Naive thymus-derived CD4-positive, alpha-beta T cell (primary cell): ENCODE data around the gene OVOL1. TPM values are rescaled to one million over a fixed set of nuclear protein-coding genes. Genes with fewer than 3 reads are reported as not detected.
"Not testable (repeated sequence)": the region's sequence is repeated elsewhere in the genome, so short reads cannot be mapped to it uniquely, and the experiment has no call there.

Source experiments
- ATAC-seq: fragments of 150-1000 bp; cut with Tn5 transposase; 2 replicates; pipeline ENCODE4 v1.10.0; 2021; ENCODE audit warnings: mild to moderate bottlenecking, moderate library complexity
- CTCF ChIA-PET: fragments of 350-600 bp; sonication (Branson Sonifier 250); formaldehyde crosslinking; loops from one replicate; lab custom pipeline; 2021; ENCODE audit warnings: antibody characterized with exemption; lab: Charles Lee
- POLR2A ChIA-PET: fragments of 350-600 bp; sonication (Branson Sonifier 250); formaldehyde crosslinking; loops from one replicate; lab custom pipeline; 2021; ENCODE audit warnings: antibody characterized with exemption, inconsistent platforms; lab: Charles Lee
- DNase-seq, 9 donors: peaks; one replicate each; pipeline versions ENCODE4 v3.0.0 to v3.0.0-alpha.2; 2020 to 2022; ENCODE audit warnings: mixed read lengths in 1 of 9
- H3K27ac ChIP-seq: one replicate; pipeline ENCODE4 v1.7.0; 2013; ENCODE audit warnings: mild to moderate bottlenecking, low read depth, low read length, moderate library complexity
- H3K27me3 ChIP-seq, 2 donors: one replicate each; pipeline ENCODE4 v1.7.0; 2013; ENCODE audit warnings: low read length in 2 of 2, mild to moderate bottlenecking in 2 of 2, moderate library complexity in 2 of 2; ENCODE audit not compliant: control insufficient read depth in 2 of 2, insufficient read depth in 2 of 2
- H3K36me3 ChIP-seq, 3 experiments: 1 replicate in 2 of 3; 2 replicates in 1 of 3; pipeline ENCODE4 v1.7.0; 2013; ENCODE audit warnings: low read length in 3 of 3, mild to moderate bottlenecking in 3 of 3, moderate library complexity in 1 of 3; ENCODE audit not compliant: insufficient read depth in 3 of 3, control insufficient read depth in 2 of 3
- H3K4me1 ChIP-seq, 2 donors: one replicate each; pipeline ENCODE4 v1.7.0; 2013; ENCODE audit warnings: low read length in 2 of 2, mild to moderate bottlenecking in 2 of 2, moderate library complexity in 1 of 2; ENCODE audit not compliant: control insufficient read depth in 2 of 2, insufficient read depth in 2 of 2
- H3K4me3 ChIP-seq: 2 replicates; pipeline ENCODE4 v1.7.0; 2013; ENCODE audit warnings: mild to moderate bottlenecking, low read length
- H3K9me3 ChIP-seq, 3 experiments: 1 replicate in 2 of 3; 2 replicates in 1 of 3; pipeline ENCODE4 v1.7.0; 2013; ENCODE audit warnings: low read length in 3 of 3; ENCODE audit not compliant: control insufficient read depth in 2 of 3
- H3K27ac Mint-ChIP-seq, 9 donors: one replicate each; pipeline ENCODE4 v1.8.0; 2020 to 2022; ENCODE audit warnings: mixed read lengths in 9 of 9, mild to moderate bottlenecking in 8 of 9, moderate library complexity in 5 of 9, inconsistent platforms in 2 of 9
- H3K27me3 Mint-ChIP-seq, 5 donors: one replicate each; pipeline ENCODE4 v1.8.0; 2021 to 2022; ENCODE audit warnings: mixed read lengths in 5 of 5, mild to moderate bottlenecking in 1 of 5
- H3K36me3 Mint-ChIP-seq, 5 donors: one replicate each; pipeline ENCODE4 v1.8.0; 2020 to 2022; ENCODE audit warnings: mixed read lengths in 5 of 5, mild to moderate bottlenecking in 3 of 5, inconsistent platforms in 1 of 5
- H3K4me1 Mint-ChIP-seq, 7 donors: one replicate each; pipeline ENCODE4 v1.8.0; 2020 to 2022; ENCODE audit warnings: mixed read lengths in 7 of 7, mild to moderate bottlenecking in 3 of 7, inconsistent platforms in 1 of 7
- H3K4me3 Mint-ChIP-seq, 10 donors: one replicate each; pipeline ENCODE4 v1.8.0; 2020 to 2022; ENCODE audit warnings: mild to moderate bottlenecking in 10 of 10, mixed read lengths in 10 of 10, moderate library complexity in 6 of 10, inconsistent platforms in 2 of 10
- H3K9me3 Mint-ChIP-seq, 11 donors: one replicate each; pipeline ENCODE4 v1.8.0; 2020 to 2022; ENCODE audit warnings: mixed read lengths in 11 of 11, mild to moderate bottlenecking in 4 of 11, inconsistent platforms in 1 of 11, moderate library complexity in 1 of 11
- intact Hi-C, 2 donors: fragments of 100-400 bp; cut with micrococcal nuclease; formaldehyde crosslinking; loops; one replicate each; pipeline ENCODE4 v1.15.1; 2023
- polyA plus RNA-seq, 2 donors: library from polyadenylated mRNA; unstranded; fragments of 300-500 nt; fragmentation: Illumina TruSeq; gene quantifications; one replicate each; pipeline ENCODE4 v1.2.3, GENCODE V29; 2021
- total RNA-seq, 6 experiments: library from RNA in 5 of 6; stranded (reverse) in 5 of 6; gene quantifications; 1 replicate in 5 of 6; 2 replicates in 1 of 6; pipeline ENCODE4 v1.2.3 and lab custom pipeline; 2021 to 2026

Gene OVOL1
- total and polyA plus RNA-seq, 7 experiments from 2014 or later, result not detected

DNA sequence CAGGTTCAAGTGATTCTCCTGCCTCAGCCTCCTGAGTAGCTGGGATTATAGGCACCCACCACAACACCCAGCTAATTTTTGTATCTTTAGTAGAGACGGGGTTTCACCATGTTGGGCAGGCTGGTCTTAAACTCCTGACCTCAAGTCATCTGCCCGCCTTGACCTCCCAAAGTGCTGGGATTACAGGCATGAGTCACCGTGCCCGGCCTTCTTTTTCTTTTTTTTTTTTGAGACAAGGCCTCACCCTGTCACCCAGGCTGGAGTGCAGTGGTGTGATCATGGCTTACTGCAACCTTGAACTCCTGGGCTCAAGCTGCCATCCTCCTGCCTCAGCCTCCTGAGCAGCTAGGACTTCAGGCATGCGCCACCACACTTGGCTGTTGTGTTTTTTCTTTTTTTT lies 19.1 kb upstream of the OVOL1 start:
- H3K4me1 ChIP-seq, H3K36me3 ChIP-seq, H3K27me3 ChIP-seq, H3K9me3 Mint-ChIP-seq, H3K9me3 ChIP-seq, H3K36me3 Mint-ChIP-seq, H3K4me3 Mint-ChIP-seq, intact Hi-C loops, H3K27ac ChIP-seq, H3K27ac Mint-ChIP-seq, DNase-seq, H3K4me3 ChIP-seq, H3K27me3 Mint-ChIP-seq: not testable (repeated sequence)
- ChIA-PET POLR2A (interaction anchor here (0.6 kb wide), 1 partner anchor 40 kb away, joined by 3 read pairs; no protein-coding TSS in a partner anchor), CTCF (interaction anchor here (0.7 to 0.8 kb wide), 2 partner anchors 39 to 56 kb away, joined by 3 read pairs; no protein-coding TSS in a partner anchor)
- ATAC-seq, result peak; percentile 44
- peaks cover 4 to 13% (median 6%) of the 10 kb centered on the region in 7 donors for H3K4me1 Mint-ChIP-seq

DNA sequence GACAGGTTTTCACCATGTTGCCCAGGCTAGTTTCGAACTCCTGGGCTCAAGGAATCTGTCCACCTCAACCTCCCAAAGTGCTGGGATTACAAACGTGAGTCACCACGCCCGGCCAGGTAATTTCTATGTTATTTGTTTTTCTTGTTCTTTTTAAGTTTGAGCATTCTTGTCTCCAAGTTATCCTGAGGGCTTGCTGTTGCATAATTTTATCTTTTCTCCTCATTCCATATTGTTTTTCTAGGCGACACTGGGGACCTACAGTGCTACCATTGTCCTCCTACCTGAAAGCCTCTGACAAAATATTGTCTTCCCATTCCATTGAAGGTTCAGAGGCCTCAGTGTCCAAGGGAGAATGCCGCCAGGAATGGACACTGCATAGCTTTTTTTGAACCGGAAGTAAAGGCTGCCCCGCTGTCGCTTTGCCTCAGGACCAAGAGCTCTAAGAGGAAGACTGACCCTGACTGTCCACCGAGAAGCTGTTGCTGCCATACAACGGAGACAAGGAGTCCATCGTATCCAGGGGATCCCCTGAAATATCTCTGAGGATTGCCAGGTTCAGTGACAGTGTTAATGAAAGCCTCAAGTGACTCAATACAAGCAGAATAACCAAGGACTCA lies 15.8 kb upstream of the OVOL1 start:
- H3K27me3 Mint-ChIP-seq, result no peaks in the 10 kb centered on the region
- H3K4me3 Mint-ChIP-seq, result no peak overlapping the region
- Histone ChIP-seq H3K4me1 (no peaks in the 10 kb centered on the region), H3K9me3 (no peaks in the 10 kb centered on the region), H3K27me3 (no peaks in the 10 kb centered on the region), H3K27ac (no peak overlapping the region), H3K4me3 (no peak overlapping the region), H3K36me3 (no peaks in the 10 kb centered on the region)
- no peak for ATAC-seq
- CTCF ChIA-PET, result interaction anchor here (0.6 to 2.5 kb wide), 10 partner anchors 9 to 145 kb away, joined by 3 to 21 read pairs (median 3); partner anchors contain the start of genes KAT5 and OVOL1
- POLR2A ChIA-PET, result interaction anchor here (0.9 to 1.8 kb wide), 4 partner anchors 9 to 128 kb away, joined by 3 to 9 read pairs (median 4); partner anchors contain the start of gene KAT5
- H3K27ac Mint-ChIP-seq, result peak overlapping the region in 1 of 9 donors; percentile 39
- H3K4me1 Mint-ChIP-seq, result peaks cover 4 to 13% (median 8%) of the 10 kb centered on the region in 7 donors
- DNase-seq, result no peak
- no peaks in the 10 kb centered on the region for H3K9me3 Mint-ChIP-seq
- peaks cover 0 to 4% (median 0%) of the 10 kb centered on the region in 5 donors for H3K36me3 Mint-ChIP-seq
- intact Hi-C loops, result loop anchor here in 1 of 2 donors (1.0 to 2.0 kb wide), 2 partner anchors 60 to 144 kb away; no protein-coding TSS in a partner anchor

GRCh38 chr11:65771589-65772112 lies 15.2 kb upstream of the OVOL1 start:
- Mint-ChIP-seq H3K4me1 (peaks cover 5 to 14% (median 11%) of the 10 kb centered on the region in 7 donors), H3K27ac (no peak overlapping the region), H3K9me3 (no peaks in the 10 kb centered on the region), H3K4me3 (no peak overlapping the region), H3K27me3 (no peaks in the 10 kb centered on the region), H3K36me3 (peaks cover 0 to 4% (median 0%) of the 10 kb centered on the region in 5 donors)
- no peak overlapping the region for H3K4me3 ChIP-seq
- no peaks in the 10 kb centered on the region for H3K9me3 ChIP-seq
- peaks cover 0 to 3% (median 0%) of the 10 kb centered on the region in 3 experiments for H3K36me3 ChIP-seq
- intact Hi-C loops, result loop anchor here in 1 of 2 donors (2.0 kb wide), 1 partner anchor 145 kb away; no protein-coding TSS in a partner anchor
- no peaks in the 10 kb centered on the region for H3K27me3 ChIP-seq
- ChIA-PET POLR2A (interaction anchor here (1.1 kb wide), 1 partner anchor 129 kb away, joined by 3 read pairs; no protein-coding TSS in a partner anchor), CTCF (interaction anchor here (0.7 to 2.5 kb wide), 4 partner anchors 8 to 77 kb away, joined by 3 to 21 read pairs (median 3); no protein-coding TSS in a partner anchor)
- DNase-seq (no peak), ATAC-seq (no peak)
- no peak overlapping the region for H3K27ac ChIP-seq
- H3K4me1 ChIP-seq, result no peaks in the 10 kb centered on the region

- Mint-ChIP-seq H3K9me3 (no peaks in the 10 kb centered on the region), H3K4me1 (peaks cover 11 to 20% (median 14%) of the 10 kb centered on the region in 7 donors), H3K27ac (no peak overlapping the region), H3K4me3 (no peak overlapping the region), H3K27me3 (no peaks in the 10 kb centered on the region), H3K36me3 (peaks cover 0 to 4% (median 0%) of the 10 kb centered on the region in 5 donors)
- Histone ChIP-seq H3K27me3 (no peaks in the 10 kb centered on the region), H3K4me3 (no peak overlapping the region), H3K36me3 (peaks cover 0 to 22% (median 0%) of the 10 kb centered on the region in 3 experiments), H3K4me1 (peaks cover 0 to under 1% of the 10 kb centered on the region in 2 donors), H3K27ac (no peak overlapping the region), H3K9me3 (no peaks in the 10 kb centered on the region)
- CTCF ChIA-PET, result interaction anchor here (1.3 kb wide), 1 partner anchor 62 kb away, joined by 5 read pairs; no protein-coding TSS in a partner anchor
- DNase-seq (no peak), ATAC-seq (no peak)
- POLR2A ChIA-PET, result no interaction called here
- intact Hi-C loops, result no loop called here
These were observed 13.0 kb upstream of the OVOL1 start for GRCh38 chr11:65773784-65774411.

- no peak overlapping the region for H3K27ac Mint-ChIP-seq
- ChIA-PET CTCF (interaction anchor here (1.3 kb wide), 1 partner anchor 44 kb away, joined by 3 read pairs; no protein-coding TSS in a partner anchor), POLR2A (no interaction called here)
- H3K36me3 Mint-ChIP-seq, result peaks cover 0 to 4% (median 0%) of the 10 kb centered on the region in 5 donors
- H3K4me1 Mint-ChIP-seq, result peaks cover 7 to 25% (median 15%) of the 10 kb centered on the region in 7 donors
- intact Hi-C loops, result no loop called here
- no peaks in the 10 kb centered on the region for H3K27me3 Mint-ChIP-seq
- Histone ChIP-seq H3K9me3 (no peaks in the 10 kb centered on the region), H3K4me1 (peaks cover 7 to 9% of the 10 kb centered on the region in 2 donors), H3K27ac (no peak overlapping the region), H3K36me3 (peaks cover 0 to 28% (median 0%) of the 10 kb centered on the region in 3 experiments), H3K4me3 (no peak overlapping the region), H3K27me3 (no peaks in the 10 kb centered on the region)
- ATAC-seq, result no peak
- DNase-seq, result no peak
- no peaks in the 10 kb centered on the region for H3K9me3 Mint-ChIP-seq
- no peak overlapping the region for H3K4me3 Mint-ChIP-seq
These were observed 12.1 kb upstream of the OVOL1 start for GRCh38 chr11:65774525-65775306.

- Histone ChIP-seq H3K27ac (no peak overlapping the region), H3K4me1 (peaks cover 7 to 10% of the 10 kb centered on the region in 2 donors), H3K9me3 (no peaks in the 10 kb centered on the region), H3K4me3 (no peak overlapping the region), H3K27me3 (no peaks in the 10 kb centered on the region), H3K36me3 (peaks cover 0 to 28% (median 0%) of the 10 kb centered on the region in 3 experiments)
- Mint-ChIP-seq H3K4me1 (peaks cover 4 to 22% (median 13%) of the 10 kb centered on the region in 7 donors), H3K4me3 (no peak overlapping the region), H3K36me3 (peaks cover 0 to 4% (median 0%) of the 10 kb centered on the region in 5 donors), H3K27ac (no peak overlapping the region), H3K27me3 (no peaks in the 10 kb centered on the region), H3K9me3 (no peaks in the 10 kb centered on the region)
- DNase-seq (no peak), ATAC-seq (peak; percentile 28)
- CTCF ChIA-PET, result interaction anchor here (1.2 to 1.7 kb wide), 2 partner anchors 40 to 292 kb away, joined by 6 to 7 read pairs; no protein-coding TSS in a partner anchor
- intact Hi-C loops, result no loop called here
- POLR2A ChIA-PET, result no interaction called here
These were observed 10.7 kb upstream of the OVOL1 start for GRCh38 chr11:65776196-65776595.
